Loucy (cell line): Measurements from ENCODE around the gene MAPKBP1.

ENCODE experiments used
- H2AFZ ChIP-seq: fragments of 200-600 bp; sonication (generic); 2 replicates; pipeline ENCODE4 v1.6.0; 2016; ENCODE audit warnings: antibody characterized with exemption, mild to moderate bottlenecking, low read length, moderate library complexity
- H3F3A ChIP-seq: fragments of 200-600 bp; 2 replicates; pipeline ENCODE4 v1.6.0; 2016; ENCODE audit warnings: antibody characterized with exemption, low read depth, mild to moderate bottlenecking
- H3K27me3 ChIP-seq: fragments of 200-600 bp; sonication (generic); 2 replicates; pipeline ENCODE4 v1.6.1; 2014; ENCODE audit warnings: low read length, mild to moderate bottlenecking; ENCODE audit not compliant: insufficient read depth, poor library complexity, severe bottlenecking
- H3K36me3 ChIP-seq: fragments of 200-600 bp; sonication (generic); 2 replicates; pipeline ENCODE4 v1.6.1; 2016; ENCODE audit warnings: low read length; ENCODE audit not compliant: insufficient read depth
- H3K4me1 ChIP-seq: fragments of 200-600 bp; sonication (generic); 2 replicates; pipeline ENCODE4 v1.5.1; 2014; ENCODE audit warnings: low read length, mild to moderate bottlenecking; ENCODE audit not compliant: insufficient read depth, poor library complexity, severe bottlenecking
- H3K4me2 ChIP-seq: fragments of 200-600 bp; sonication (generic); 2 replicates; pipeline ENCODE4 v1.6.0; 2014; ENCODE audit warnings: antibody characterized with exemption, low read length, low read depth, mild to moderate bottlenecking; ENCODE audit not compliant: poor library complexity, severe bottlenecking
- H3K4me3 ChIP-seq: fragments of 200-600 bp; sonication (generic); 2 replicates; pipeline ENCODE4 v1.5.1; 2014; ENCODE audit warnings: low read length, mild to moderate bottlenecking, mixed read lengths; ENCODE audit not compliant: poor library complexity, severe bottlenecking
- H3K79me2 ChIP-seq: fragments of 200-600 bp; sonication (generic); 2 replicates; pipeline ENCODE4 v1.6.1; 2014; ENCODE audit warnings: low read length; ENCODE audit not compliant: insufficient read depth
- H3K9ac ChIP-seq: fragments of 200-600 bp; sonication (generic); 2 replicates; pipeline ENCODE4 v1.6.0; 2014; ENCODE audit warnings: mild to moderate bottlenecking, low read depth, low read length, moderate library complexity; ENCODE audit not compliant: poor library complexity, severe bottlenecking
- H3K9me2 ChIP-seq: fragments of 200-600 bp; sonication (generic); replicated peaks from 2 replicates; pipeline ENCODE4 v1.6.1; 2016; ENCODE audit warnings: low read depth, low read length, mixed read lengths
- H3K9me3 ChIP-seq: fragments of 200-600 bp; sonication (generic); 2 replicates; pipeline ENCODE4 v1.6.1; 2014; ENCODE audit warnings: mild to moderate bottlenecking, antibody characterized with exemption, low read length, low read depth; ENCODE audit not compliant: insufficient read depth
- H4K20me1 ChIP-seq: fragments of 200-600 bp; sonication (generic); 2 replicates; pipeline ENCODE4 v1.6.0; 2014; ENCODE audit warnings: antibody characterized with exemption, low read length, mild to moderate bottlenecking; ENCODE audit not compliant: insufficient read depth, poor library complexity, severe bottlenecking
- CTCF ChIP-seq: fragments of 200-600 bp; sonication (generic); conservative IDR thresholded peaks from 2 replicates; pipeline ENCODE4 v1.5.1; 2014; ENCODE audit warnings: mild to moderate bottlenecking, antibody characterized with exemption, low read length
- EZH2phosphoT487 ChIP-seq: fragments of 200-600 bp; IDR thresholded peaks from 2 replicates; pipeline ENCODE4 v1.6.1; 2018; ENCODE audit warnings: antibody characterized with exemption, mild to moderate bottlenecking, moderate library complexity, borderline replicate concordance

MAPKBP1 gene

GRCh38 chr15:41790756-41791546, 16.7 kb downstream of the MAPKBP1 start:
- Histone ChIP-seq H4K20me1 (no peaks in the 10 kb centered on the region), H3K4me2 (peak overlapping the region; percentile 61), H3K36me3 (no peaks in the 10 kb centered on the region), H3K9ac (peak overlapping the region; percentile 76), H3K79me2 (peaks cover 59% of the 10 kb centered on the region; the same call in 1 of the 2 replicates), H3K9me2 (no peaks in the 10 kb centered on the region), H3K4me3 (peak overlapping the region; percentile 33), H2AFZ (no peak overlapping the region), H3K4me1 (peaks cover 61% of the 10 kb centered on the region), H3F3A (peaks cover 2% of the 10 kb centered on the region; the same call in 1 of the 2 replicates), H3K27me3 (no peaks in the 10 kb centered on the region), H3K9me3 (no peaks in the 10 kb centered on the region)
- TF ChIP-seq CTCF (no peak), EZH2phosphoT487 (no peak)

- Histone ChIP-seq H4K20me1 (no peaks in the 10 kb centered on the region), H3K4me3 (peak overlapping the region; percentile 33), H3K27me3 (no peaks in the 10 kb centered on the region), H3K9ac (peak overlapping the region; percentile 76), H3K9me3 (no peaks in the 10 kb centered on the region), H3K36me3 (no peaks in the 10 kb centered on the region), H3K4me1 (peaks cover 67% of the 10 kb centered on the region), H3K4me2 (peak overlapping the region; percentile 61), H3K9me2 (no peaks in the 10 kb centered on the region), H2AFZ (no peak overlapping the region), H3K79me2 (peaks cover 62% of the 10 kb centered on the region; the same call in 1 of the 2 replicates), H3F3A (peaks cover 5% of the 10 kb centered on the region)
- TF ChIP-seq CTCF, result no peak
- no peak for TF ChIP-seq EZH2phosphoT487
Observed at GRCh38 chr15:41791547-41791937, 17.3 kb downstream of the MAPKBP1 start.

- H3K27me3 ChIP-seq, result no peaks in the 10 kb centered on the region
- H3K9me3 ChIP-seq, result no peaks in the 10 kb centered on the region
- H3K4me2 ChIP-seq, result peak overlapping the region; percentile 61
- no peak overlapping the region for H2AFZ ChIP-seq
- H3K9ac ChIP-seq, result peak overlapping the region; percentile 76
- H3K79me2 ChIP-seq, result peaks cover 61% of the 10 kb centered on the region; the same call in 1 of the 2 replicates
- H3K4me1 ChIP-seq, result peaks cover 73% of the 10 kb centered on the region
- no peak for TF ChIP-seq EZH2phosphoT487
- H3K4me3 ChIP-seq, result no peak overlapping the region
- H3K9me2 ChIP-seq, result no peaks in the 10 kb centered on the region
- peaks cover 5% of the 10 kb centered on the region for H3F3A ChIP-seq
- no peaks in the 10 kb centered on the region for H4K20me1 ChIP-seq
- no peaks in the 10 kb centered on the region for H3K36me3 ChIP-seq
Observed at GRCh38 chr15:41792000-41792637, 17.8 kb downstream of the MAPKBP1 start.
